ENCODE measurements around the gene FGFBP2.

Gene FGFBP2

DNA sequence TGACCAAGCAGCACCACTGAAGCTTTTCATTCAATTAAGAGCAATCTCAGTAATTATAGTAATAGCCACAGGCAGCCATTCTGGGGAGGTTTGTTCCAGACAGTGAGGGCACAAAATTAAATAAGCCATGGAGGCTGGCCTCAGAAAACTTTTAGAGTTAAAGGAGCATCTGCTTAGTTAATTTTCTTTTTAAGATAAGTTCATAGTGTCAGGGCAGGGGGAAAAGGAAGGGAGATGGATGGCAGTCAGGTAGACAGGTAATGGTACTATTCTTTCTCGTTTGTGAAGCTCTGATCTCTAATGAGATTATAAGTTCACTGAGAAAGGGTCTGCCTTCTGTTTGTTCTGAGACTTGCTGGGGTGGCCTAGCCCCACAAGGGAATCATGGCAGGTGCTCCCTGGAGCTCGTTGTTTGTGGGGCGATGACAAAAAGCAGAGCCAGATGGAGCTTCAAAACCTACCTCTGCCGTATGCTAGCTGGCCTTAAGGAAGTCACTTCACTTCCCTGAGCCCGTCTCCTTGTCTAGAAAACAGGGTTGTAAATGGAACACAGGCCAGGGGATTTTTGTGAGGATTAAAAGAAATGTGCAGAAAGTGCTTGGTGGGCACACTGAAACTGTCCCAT, 44.6 kb upstream of the FGFBP2 start:
- Histone ChIP-seq H3K4me3 (ENCODE audit: low read depth, low read length) (no peak overlapping the region), H3K36me3 (ENCODE audit: control insufficient read depth in 2 of 2, insufficient read depth in 1 of 2, low read length in 2 of 2) (no peaks in the 10 kb centered on the region), H3K27ac (ENCODE audit: extremely low read depth, low read depth, low read length) (no peak overlapping the region), H3K4me1 (ENCODE audit: control insufficient read depth, insufficient read depth, low read length) (no peaks in the 10 kb centered on the region), H3K9me3 (ENCODE audit: control insufficient read depth, insufficient read depth, low read depth, low read length) (no peaks in the 10 kb centered on the region)
- ChIA-PET POLR2A (no interaction called here), CTCF (interaction anchor here (0.6 to 1.8 kb wide), 2 partner anchors 25 to 203 kb away, joined by 5 read pairs; no protein-coding TSS in a partner anchor)
- TF ChIP-seq ZNF624 (tag by site-specific recombination; IDR thresholded peaks at IDR 0.05) (no peak), ZNF16 (tag by site-specific recombination; IDR thresholded peaks at IDR 0.05; ENCODE audit: low read depth) (no peak), KLF16 (tag by site-specific recombination; IDR thresholded peaks at IDR 0.05) (no peak), ZNF223 (tag by site-specific recombination; IDR thresholded peaks at IDR 0.05) (no peak), ZBTB21 (tag by site-specific recombination; IDR thresholded peaks at IDR 0.05) (no peak), SCRT1 (tag by site-specific recombination; IDR thresholded peaks at IDR 0.05; ENCODE audit: borderline replicate concordance) (no peak), ZBTB44 (tag by site-specific recombination; IDR thresholded peaks at IDR 0.05) (no peak), ZNF501 (tag by site-specific recombination; IDR thresholded peaks at IDR 0.05) (no peak), ZNF670 (tag by site-specific recombination; IDR thresholded peaks at IDR 0.05; ENCODE audit: low read depth) (no peak), PATZ1 (tag by site-specific recombination; IDR thresholded peaks at IDR 0.05) (no peak)

DNA sequence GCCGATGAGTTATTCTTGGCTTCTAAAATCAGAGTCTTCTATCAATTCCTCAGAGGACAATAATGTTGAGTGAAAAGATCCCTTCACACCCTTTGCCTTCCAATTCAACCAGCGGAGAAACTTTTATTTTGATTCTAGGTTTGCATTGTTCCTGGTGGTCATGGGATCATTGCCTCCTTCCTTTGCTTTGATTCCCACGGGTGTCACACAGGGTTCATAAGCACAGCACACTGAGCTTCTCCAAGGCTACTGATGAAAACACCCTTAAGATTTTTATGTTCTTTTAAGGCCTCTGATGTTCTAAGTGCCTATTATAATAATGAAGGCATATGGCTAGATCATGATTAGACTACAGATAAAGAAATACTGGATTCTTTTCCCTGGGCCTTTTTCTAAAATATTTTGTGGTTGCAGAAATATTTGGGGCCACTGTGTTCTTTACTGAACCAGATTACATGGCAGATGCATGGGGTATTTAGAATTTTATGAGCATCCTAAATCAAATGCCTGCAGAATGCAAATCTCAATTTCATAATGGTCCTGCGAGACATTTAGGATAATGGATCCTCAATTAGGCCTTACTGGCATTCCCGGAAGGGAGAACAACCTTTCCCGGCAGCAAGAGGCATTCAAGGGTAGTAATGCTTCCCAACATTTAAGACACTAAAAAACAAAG, 43.9 kb upstream of the FGFBP2 start:
- TF ChIP-seq ZNF366 (tag by site-specific recombination; conservative IDR thresholded peaks at IDR 0.05) = no peak
- Histone ChIP-seq H3K4me3 (ENCODE audit: low read depth, low read length) (no peak overlapping the region), H3K27ac (ENCODE audit: extremely low read depth, low read depth, low read length) (no peak overlapping the region), H3K4me1 (ENCODE audit: control insufficient read depth, insufficient read depth, low read length) (no peaks in the 10 kb centered on the region), H3K36me3 (ENCODE audit: control insufficient read depth in 2 of 2, insufficient read depth in 1 of 2, low read length in 2 of 2) (no peaks in the 10 kb centered on the region), H3K9me3 (ENCODE audit: control insufficient read depth, insufficient read depth, low read depth, low read length) (no peaks in the 10 kb centered on the region)
- ChIA-PET CTCF (interaction anchor here (0.6 to 1.8 kb wide), 3 partner anchors 26 to 202 kb away, joined by 3 to 5 read pairs (median 5); no protein-coding TSS in a partner anchor), POLR2A (no interaction called here)

DNA sequence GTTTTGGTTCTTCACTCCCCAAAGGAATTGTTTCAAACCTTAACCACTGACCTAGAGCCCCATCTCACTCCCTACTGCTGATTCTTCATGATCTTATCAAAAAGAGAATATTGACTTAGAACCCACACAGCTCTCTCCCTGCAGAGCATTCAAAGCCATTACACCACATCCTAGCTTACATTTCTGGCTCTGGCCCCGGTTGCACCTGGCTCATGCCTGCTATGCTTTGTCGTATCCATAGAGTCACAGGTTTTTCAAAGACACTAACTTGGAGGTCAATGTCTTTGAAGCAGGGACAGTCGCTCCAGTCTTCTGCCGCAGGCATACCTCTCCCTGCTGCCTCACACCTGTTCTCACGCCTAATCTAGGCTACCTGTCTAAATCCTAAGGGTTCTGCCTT, 42.7 kb upstream of the FGFBP2 start:
- H3K4me1 ChIP-seq (ENCODE audit: control insufficient read depth, insufficient read depth, low read length) = no peaks in the 10 kb centered on the region
- ChIA-PET CTCF (interaction anchor here (1.2 to 1.4 kb wide), 2 partner anchors 123 to 200 kb away, joined by 3 to 7 read pairs; no protein-coding TSS in a partner anchor), POLR2A (no interaction called here)
- no peak overlapping the region for H3K27ac ChIP-seq (ENCODE audit: extremely low read depth, low read depth, low read length)
- H3K9me3 ChIP-seq (ENCODE audit: control insufficient read depth, insufficient read depth, low read depth, low read length) = no peaks in the 10 kb centered on the region
- no peak overlapping the region for H3K4me3 ChIP-seq (ENCODE audit: low read depth, low read length)
- H3K36me3 ChIP-seq (ENCODE audit: control insufficient read depth in 2 of 2, insufficient read depth in 1 of 2, low read length in 2 of 2) = no peaks in the 10 kb centered on the region
- TF ChIP-seq ZNF133 (tag by site-specific recombination; IDR thresholded peaks at IDR 0.05) (no peak), REPIN1 (tag by site-specific recombination; IDR thresholded peaks at IDR 0.05; ENCODE audit: low read depth) (no peak), ZNF433 (tag by site-specific recombination; IDR thresholded peaks at IDR 0.05; ENCODE audit: low read depth) (no peak), ZNF626 (tag by site-specific recombination; IDR thresholded peaks at IDR 0.05) (no peak), ZNF549 (tag by site-specific recombination; IDR thresholded peaks at IDR 0.05) (no peak)
